Mesothelial cell of epicardium (in vitro differentiated cells): ENCODE data around the gene NXPH3. TPM values are rescaled to one million over a fixed set of nuclear protein-coding genes. Genes with fewer than 3 reads are reported as not detected.

ENCODE experiments used
- DNase-seq, 2 experiments: peaks; one replicate each; pipeline ENCODE4 v3.0.0; 2021; ENCODE audit warnings: low spot score in 2 of 2; ENCODE audit not compliant: unreplicated experiment in 2 of 2
- H3K27ac Mint-ChIP-seq: 2 replicates; pipeline ENCODE4 v1.8.0; 2021; ENCODE audit warnings: mixed read lengths
- H3K27me3 Mint-ChIP-seq: 2 replicates; pipeline ENCODE4 v1.8.0; 2021; ENCODE audit warnings: low read depth, mixed read lengths
- H3K36me3 Mint-ChIP-seq: 2 replicates; pipeline ENCODE4 v1.8.0; 2021; ENCODE audit warnings: mixed read lengths
- H3K4me1 Mint-ChIP-seq: 2 replicates; pipeline ENCODE4 v1.8.0; 2021; ENCODE audit warnings: mixed read lengths
- H3K4me3 Mint-ChIP-seq: 2 replicates; pipeline ENCODE4 v1.8.0; 2021; ENCODE audit warnings: mild to moderate bottlenecking, moderate library complexity, mixed read lengths
- H3K9me3 Mint-ChIP-seq: 2 replicates; pipeline ENCODE4 v1.8.0; 2021; ENCODE audit warnings: mixed read lengths
- total RNA-seq: library from RNA; stranded (reverse); gene quantifications from 3 replicates; pipeline ENCODE4 v1.2.1, GENCODE V29; 2021
- TF ChIP-seq, protein P1 (sequence below): fragments of 200-600 bp; sonication (generic); IDR thresholded peaks from one replicate; pipeline ENCODE4 v1.5.0; 2021; ENCODE audit warnings: antibody characterized with exemption; ENCODE audit not compliant: unreplicated experiment

The NXPH3 gene
- total RNA-seq, 1 donor from 2014 or later = 0.83 TPM

DNA sequence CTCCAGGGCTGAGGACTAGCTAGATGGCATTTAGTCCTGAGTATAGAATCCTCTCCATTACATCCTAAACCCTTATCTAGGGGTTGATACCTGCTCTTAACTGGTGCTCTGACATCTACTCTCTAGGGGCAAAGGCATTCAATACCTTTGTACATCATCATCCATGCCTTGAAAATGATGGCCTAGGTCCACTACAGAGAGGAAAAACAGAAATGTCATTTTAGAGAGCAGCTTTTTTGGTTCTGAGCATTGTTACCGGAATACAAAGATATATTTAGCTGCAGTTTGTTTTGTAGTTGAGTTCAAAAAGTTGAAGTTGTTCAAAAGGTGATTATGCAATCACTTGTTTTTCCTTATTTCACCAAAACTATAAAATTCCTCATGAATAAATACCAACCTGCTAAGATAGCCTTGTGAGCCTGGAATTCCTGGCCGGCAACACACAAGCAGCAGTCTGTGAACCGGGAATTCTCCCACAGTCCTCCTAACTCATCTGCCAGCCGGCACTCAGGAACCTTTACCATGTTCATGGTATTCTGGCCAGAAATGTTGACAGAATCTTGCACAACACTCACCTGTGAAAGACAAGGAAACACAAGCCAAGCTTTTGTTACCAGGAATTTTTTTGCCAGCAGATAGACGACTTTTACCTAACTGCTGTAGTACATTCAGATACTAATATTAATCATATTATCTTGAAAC lies 35.4 kb downstream of the NXPH3 start:
- H3K27ac Mint-ChIP-seq = no peak overlapping the region
- no peak overlapping the region for H3K4me3 Mint-ChIP-seq
- no peaks in the 10 kb centered on the region for H3K4me1 Mint-ChIP-seq
- no peaks in the 10 kb centered on the region for H3K9me3 Mint-ChIP-seq
- no peaks in the 10 kb centered on the region for H3K27me3 Mint-ChIP-seq
- no peak for DNase-seq
- TF ChIP-seq, protein P1, sequence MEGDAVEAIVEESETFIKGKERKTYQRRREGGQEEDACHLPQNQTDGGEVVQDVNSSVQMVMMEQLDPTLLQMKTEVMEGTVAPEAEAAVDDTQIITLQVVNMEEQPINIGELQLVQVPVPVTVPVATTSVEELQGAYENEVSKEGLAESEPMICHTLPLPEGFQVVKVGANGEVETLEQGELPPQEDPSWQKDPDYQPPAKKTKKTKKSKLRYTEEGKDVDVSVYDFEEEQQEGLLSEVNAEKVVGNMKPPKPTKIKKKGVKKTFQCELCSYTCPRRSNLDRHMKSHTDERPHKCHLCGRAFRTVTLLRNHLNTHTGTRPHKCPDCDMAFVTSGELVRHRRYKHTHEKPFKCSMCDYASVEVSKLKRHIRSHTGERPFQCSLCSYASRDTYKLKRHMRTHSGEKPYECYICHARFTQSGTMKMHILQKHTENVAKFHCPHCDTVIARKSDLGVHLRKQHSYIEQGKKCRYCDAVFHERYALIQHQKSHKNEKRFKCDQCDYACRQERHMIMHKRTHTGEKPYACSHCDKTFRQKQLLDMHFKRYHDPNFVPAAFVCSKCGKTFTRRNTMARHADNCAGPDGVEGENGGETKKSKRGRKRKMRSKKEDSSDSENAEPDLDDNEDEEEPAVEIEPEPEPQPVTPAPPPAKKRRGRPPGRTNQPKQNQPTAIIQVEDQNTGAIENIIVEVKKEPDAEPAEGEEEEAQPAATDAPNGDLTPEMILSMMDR = no peak
- H3K36me3 Mint-ChIP-seq = peaks cover 34% of the 10 kb centered on the region

DNA sequence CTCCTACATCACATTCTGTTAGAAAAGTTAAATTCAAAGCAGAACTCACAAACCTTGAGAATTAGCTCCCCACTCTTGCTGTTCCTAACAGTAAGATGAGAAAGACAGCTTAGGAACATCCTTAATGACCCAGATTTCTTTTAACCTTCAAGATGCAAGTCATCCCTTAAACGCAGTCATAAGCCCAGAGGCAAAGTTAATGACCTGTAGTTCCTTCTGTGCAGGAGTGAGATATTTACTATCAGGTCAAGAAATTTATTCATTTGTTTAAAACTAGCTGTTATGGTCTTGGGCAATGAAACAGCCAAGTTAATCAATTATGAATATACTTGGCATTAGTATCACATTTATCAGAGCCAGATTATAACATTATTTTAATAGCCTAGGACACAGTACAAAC lies 37.1 kb downstream of the NXPH3 start:
- TF ChIP-seq, protein P1 = no peak
- H3K27ac Mint-ChIP-seq = no peak overlapping the region
- no peaks in the 10 kb centered on the region for H3K27me3 Mint-ChIP-seq
- H3K9me3 Mint-ChIP-seq = no peaks in the 10 kb centered on the region
- no peak for DNase-seq
- H3K36me3 Mint-ChIP-seq = peaks cover 26% of the 10 kb centered on the region
- no peak overlapping the region for H3K4me3 Mint-ChIP-seq
- no peaks in the 10 kb centered on the region for H3K4me1 Mint-ChIP-seq

DNA sequence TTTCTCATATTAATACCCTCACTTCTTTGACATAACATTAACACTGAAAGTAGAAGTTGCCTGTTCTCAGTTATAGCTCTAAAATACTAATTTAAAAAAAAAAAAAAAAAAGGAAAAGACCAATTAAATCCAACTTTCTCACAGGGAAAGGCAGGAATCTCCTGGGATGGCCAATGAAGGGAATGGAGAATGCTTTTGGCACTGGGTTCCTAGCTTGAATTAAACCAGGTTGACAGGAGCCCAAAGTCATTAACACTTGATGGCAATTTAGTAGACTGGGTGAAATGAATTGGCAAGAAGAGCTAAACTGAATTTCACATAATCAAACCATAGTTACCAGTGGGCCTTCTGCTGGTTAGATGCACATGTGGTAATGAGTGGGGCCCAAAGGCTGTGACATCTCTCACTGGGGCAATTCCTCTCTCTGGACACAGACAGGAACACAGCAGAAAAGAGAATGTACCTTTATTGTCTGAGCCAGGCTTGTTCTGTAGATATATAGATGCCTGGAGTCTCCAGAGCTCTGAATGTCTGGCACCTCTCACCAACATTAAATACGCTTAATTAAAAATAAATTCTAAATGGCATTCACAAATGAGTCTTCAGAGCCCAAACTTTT lies 37.6 kb downstream of the NXPH3 start:
- Mint-ChIP-seq H3K4me1 (no peaks in the 10 kb centered on the region), H3K36me3 (peaks cover 25% of the 10 kb centered on the region), H3K9me3 (no peaks in the 10 kb centered on the region), H3K4me3 (no peak overlapping the region), H3K27me3 (no peaks in the 10 kb centered on the region), H3K27ac (no peak overlapping the region)
- TF ChIP-seq, protein P1 = no peak
- no peak for DNase-seq

DNA sequence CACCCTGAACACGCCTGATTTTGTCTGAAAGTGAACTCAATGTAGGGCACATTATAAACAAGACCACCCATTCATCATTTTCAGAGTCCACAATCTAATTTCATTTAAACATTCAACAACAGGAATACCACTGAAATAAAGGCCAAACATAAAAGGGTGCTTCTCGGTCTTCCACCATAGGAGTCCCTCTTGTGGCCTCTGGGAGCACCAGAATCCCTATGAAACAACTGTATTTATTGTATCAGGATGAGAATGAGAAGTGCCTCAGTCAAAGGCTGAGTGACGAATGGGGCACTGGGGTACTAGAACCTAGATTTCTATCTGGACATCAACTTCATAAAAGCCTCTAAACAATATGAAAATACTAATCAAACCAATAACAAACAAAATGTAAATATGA lies 40.4 kb downstream of the NXPH3 start:
- no peaks in the 10 kb centered on the region for H3K27me3 Mint-ChIP-seq

DNA sequence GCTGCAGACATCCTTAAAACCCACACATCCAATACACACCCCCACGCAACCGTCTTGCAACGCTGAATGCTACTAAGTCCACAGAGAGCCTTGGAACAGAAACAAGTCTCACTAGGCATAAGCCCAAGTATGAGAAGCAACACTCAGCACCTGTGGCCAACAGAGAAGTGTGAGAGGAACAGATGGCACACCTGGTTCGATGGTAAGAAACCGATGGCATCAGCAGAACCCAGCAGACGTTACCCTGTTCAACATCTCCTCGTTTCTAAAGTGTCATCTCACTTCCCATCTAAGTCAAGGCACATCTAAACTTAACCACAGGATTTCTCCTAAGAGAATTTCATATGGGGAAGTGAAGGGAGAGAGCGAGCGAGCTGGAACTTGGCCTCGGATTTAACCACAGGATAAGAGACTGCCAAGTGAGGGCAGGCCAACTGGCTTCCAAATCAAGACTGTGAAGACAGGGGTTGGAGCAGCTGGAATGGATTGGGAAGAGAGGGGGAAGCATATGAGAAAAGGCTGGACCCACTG lies 41.0 kb downstream of the NXPH3 start:
- no peaks in the 10 kb centered on the region for H3K4me1 Mint-ChIP-seq

More for the DNA sequence above, 40.4 kb downstream of the NXPH3 start:
- TF ChIP-seq, protein P1 = no peak
- H3K36me3 Mint-ChIP-seq = peaks cover 25% of the 10 kb centered on the region
- no peak overlapping the region for H3K4me3 Mint-ChIP-seq
- no peak for DNase-seq
- no peak overlapping the region for H3K27ac Mint-ChIP-seq
- H3K9me3 Mint-ChIP-seq = no peaks in the 10 kb centered on the region
- no peaks in the 10 kb centered on the region for H3K4me1 Mint-ChIP-seq

More for the DNA sequence above, 41.0 kb downstream of the NXPH3 start:
- DNase-seq = no peak
- Mint-ChIP-seq H3K4me3 (no peak overlapping the region), H3K27ac (no peak overlapping the region), H3K9me3 (no peaks in the 10 kb centered on the region), H3K27me3 (no peaks in the 10 kb centered on the region), H3K36me3 (peaks cover 28% of the 10 kb centered on the region)
- TF ChIP-seq, protein P1 = no peak
